Superior temporal gyrus (tissue), 1 donor: ENCODE results near the gene MAP3K15.

ENCODE experiments used
- DNase-seq: peaks from one replicate; pipeline ENCODE4 v3.0.0-alpha.2; 2016; ENCODE audit errors: extremely low spot score

The MAP3K15 gene

DNA sequence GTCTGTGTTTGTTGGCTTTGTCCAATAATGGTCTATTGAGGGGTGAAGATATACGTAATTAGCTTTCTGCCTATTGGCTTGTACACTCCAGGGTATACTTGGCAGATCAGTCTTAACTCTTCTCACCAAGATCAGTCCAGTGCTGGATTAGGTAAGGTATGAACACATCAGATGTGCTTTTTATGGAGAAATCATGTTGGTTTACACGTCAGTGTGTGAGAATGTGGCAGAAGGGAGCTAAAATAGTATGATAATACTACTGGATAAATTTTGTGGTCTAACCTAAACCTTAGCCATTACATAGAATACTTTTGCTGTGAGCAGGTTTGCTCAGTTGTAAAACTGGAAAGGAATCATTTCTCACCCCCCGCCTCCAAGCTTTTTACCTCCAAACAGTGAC is 167.4 kb downstream of the MAP3K15 start:
- DNase-seq: no peak

DNA sequence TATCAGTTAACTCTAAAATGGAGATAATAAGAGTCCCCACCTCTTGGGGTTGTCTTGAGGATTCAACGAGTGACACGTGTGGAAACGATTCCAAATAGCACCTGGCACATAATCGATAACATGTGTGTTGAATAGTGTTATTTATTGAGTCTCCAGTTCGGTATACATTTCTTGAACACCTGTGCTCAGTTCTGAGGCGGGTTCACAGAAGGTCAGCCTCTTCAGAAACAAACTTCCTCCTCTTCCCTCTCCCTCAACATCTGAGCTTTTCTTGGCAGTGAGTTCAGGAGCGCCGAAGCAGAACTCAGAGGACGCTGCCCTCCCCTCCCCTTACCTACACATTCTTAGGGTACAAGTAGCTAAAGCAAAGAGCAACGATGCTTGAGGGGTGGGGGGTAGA is 170.6 kb downstream of the MAP3K15 start:
- DNase-seq: no peak

DNA sequence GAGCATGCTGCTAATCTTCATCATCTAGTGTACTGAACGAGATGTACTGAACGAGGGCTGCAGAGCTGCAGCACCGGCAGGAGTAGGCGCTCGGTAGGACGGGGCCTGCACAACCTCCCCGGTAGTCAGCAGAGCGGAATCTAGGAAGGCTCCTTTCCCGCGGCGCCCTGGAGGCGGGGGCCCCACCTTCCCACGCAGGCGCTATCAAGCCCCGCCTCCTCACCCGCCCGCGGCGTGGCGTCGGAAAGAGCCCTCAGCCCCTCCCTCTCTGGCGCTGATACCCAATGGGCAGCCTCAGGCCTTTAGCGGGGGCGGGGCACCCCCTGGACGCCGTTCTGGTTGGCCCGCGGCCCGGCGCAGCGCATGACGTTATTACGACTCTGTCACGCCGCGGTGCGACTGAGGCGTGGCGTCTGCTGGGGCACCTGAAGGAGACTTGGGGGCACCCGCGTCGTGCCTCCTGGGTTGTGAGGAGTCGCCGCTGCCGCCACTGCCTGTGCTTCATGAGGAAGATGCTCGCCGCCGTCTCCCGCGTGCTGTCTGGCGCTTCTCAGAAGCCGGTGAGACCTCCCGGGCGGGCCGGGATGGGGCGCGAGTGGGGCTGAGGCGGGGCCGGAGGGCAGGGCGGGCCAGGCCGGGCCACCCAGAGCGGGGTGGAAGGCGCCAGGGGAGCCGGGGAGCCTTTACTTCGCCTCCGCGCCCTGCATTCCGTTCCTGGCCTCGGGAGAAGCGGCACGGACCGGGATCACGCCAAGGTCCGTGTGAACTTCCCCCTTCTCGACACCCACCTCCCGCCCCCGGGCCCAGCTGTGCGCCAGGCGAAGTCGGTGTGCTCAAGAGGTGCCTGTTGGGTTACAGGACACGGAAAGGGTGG is 171.5 kb downstream of the MAP3K15 start, which contains the start of gene PDHA1:
PDHA1 (plus strand) TSS at position 393 of the 874 bp plus-strand sequence; CDS start at position 504, 111 bp downstream.
- DNase-seq: peak; percentile 91

DNA sequence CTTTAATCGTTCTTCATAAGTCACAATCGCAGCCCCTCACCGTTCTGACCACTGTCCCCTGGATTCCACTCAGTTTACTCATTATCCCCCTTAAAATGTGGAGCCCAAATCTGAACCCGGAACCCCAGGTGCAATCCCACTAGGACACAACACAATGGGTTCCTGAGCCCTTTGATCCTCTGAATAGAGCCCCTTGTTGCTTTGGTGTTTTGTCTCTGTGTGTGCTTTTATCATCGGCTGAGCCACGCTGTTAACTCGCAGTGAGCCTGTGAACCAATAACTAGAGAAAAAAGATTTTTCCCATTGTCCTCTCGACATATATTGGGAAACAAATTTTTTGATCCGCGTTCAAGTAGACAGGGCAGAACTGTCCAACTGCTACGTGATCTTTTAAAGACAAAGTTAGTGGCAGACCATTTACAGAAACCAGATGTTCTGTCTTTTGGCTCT is 172.2 kb downstream of the MAP3K15 start:
- DNase-seq: no peak

DNA sequence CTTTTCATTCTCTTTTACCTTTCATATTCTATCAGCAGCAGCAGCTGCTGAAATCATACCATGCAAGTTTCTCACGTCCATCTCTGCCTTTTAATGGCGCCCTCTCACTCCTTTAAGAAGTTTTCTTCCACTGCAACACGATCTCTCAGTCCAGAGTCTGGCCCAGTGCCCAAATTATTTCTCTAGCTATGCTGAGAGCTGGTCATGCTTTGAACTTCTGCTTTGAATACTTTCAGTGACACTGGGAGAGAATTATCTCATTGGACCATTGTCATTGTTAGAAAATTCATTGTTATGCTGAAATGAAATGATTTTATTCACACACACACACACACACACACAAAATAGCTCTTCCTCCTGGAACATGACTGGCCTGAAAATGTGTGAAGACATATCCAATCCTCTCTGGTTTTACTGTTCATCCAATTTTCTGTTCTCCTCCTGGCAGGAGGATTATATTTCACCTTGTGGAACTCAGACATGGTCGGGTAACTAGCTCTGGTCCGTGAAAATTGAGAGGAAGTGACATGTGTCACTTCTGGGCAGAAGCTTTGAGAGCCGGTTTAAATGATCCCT is 172.9 kb downstream of the MAP3K15 start:
- DNase-seq: no peak

DNA sequence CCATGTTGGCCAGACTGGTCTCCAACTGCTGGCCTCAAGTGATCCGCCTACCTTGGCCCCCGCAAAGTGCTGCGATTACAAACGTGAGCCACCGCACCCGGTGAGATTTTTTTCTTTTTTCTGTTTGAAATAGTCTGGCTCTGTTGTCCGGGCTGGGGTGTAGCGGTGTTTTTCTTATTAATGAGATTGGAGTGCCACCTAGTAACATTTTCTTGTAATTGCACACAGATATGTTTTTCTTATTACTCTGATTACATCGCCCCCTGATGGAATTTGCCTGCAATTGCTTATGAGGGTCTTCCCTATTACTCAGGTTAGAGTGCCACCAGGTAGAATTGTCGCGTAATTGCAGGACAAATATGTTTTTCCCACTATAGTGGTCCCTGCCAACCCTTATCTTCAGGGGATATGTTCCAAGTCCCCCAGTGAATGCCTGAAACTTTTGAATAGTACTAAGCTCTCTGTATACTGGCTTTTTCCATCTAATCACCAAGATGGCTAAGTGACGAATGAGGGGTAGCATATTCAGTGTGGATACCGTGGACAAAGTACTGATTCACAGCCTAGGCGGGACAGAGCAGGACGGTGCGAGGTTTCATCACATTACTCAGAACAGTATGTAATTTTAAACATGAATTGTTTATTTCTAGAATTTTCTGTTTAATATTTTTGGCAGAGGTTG is 180.2 kb downstream of the MAP3K15 start:
- DNase-seq: no peak

DNA sequence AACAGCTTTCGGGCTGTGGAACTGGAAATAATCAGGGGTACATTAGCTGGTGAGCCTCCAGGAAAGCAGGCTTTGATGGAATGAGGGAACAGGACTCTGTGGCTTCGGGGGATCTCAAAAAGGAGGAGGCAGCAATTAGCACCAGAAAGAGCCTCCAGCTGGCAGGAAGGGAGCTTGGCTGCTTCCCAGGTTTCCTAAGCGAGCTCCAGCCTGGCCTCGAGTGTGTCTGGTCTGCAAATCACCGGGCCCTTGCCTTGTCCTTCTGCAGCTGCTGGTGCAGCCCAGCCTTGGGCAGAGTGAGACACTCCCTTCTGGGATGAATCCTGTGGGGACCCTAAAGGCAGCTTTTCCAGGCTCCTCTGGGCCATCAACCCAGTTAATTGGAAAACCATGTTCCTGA is 182.3 kb downstream of the MAP3K15 start:
- peak; percentile 24 for DNase-seq

DNA sequence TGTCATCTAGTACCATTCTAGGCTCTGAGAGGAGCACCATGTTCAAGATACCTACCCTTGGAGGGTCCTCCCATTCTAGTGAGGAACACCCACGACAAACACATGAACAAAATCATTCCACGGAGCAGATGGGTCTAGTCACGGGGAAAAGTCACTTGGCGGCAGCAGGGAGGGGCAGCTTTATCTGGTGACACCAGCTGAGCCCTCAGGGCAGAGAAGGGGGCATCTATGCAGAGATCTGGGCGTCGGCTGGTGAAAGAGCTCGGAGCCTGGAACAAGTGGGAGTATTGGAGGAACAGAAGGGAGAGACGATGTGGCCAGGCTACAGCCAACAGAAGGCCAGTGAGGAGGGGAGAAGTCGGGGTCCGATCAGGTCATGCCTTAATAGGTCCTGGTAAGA is 183.5 kb downstream of the MAP3K15 start:
- no peak for DNase-seq

DNA sequence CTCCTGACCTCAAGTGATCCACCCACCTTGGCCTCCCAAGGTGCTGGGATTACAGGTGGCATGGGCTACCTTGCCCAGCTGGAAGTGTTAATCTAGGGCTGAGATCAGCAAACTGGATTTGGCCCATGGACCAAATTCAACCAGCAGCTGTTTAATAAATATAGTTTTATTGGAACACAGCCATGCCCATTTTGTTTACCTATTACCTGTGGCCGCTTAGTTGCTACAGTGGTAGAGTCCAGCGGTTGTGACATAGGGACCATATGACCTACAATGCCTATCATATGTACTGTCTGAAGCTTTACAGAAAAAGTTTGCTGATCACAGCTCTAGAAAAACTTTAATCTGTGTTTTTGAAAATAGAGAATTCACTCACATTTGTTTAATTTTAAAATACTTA is 188.7 kb downstream of the MAP3K15 start:
- no peak for DNase-seq
